ENCODE results near the gene C1orf174.

The C1orf174 gene

DNA sequence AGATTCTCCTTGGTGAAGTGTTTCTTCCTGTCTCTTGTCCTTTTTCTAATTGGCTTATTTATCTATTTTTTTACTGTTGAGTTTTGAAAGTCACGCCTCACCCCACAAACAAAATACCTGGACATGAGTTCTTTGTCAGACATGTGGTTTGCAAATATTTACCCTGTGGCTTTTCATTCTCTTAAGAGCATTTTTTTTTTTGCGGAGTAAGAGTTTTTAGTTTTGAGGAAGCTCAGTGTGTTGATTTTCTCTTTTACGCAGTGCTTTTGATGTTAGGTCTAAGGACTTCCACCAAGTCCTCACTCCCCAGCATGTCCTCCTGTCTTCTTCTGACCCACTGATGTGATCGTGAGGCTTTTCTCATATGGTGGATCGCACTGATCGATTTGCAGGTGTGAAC, 35.2 kb downstream of the C1orf174 start:
- DNase-seq, result no peak

DNA sequence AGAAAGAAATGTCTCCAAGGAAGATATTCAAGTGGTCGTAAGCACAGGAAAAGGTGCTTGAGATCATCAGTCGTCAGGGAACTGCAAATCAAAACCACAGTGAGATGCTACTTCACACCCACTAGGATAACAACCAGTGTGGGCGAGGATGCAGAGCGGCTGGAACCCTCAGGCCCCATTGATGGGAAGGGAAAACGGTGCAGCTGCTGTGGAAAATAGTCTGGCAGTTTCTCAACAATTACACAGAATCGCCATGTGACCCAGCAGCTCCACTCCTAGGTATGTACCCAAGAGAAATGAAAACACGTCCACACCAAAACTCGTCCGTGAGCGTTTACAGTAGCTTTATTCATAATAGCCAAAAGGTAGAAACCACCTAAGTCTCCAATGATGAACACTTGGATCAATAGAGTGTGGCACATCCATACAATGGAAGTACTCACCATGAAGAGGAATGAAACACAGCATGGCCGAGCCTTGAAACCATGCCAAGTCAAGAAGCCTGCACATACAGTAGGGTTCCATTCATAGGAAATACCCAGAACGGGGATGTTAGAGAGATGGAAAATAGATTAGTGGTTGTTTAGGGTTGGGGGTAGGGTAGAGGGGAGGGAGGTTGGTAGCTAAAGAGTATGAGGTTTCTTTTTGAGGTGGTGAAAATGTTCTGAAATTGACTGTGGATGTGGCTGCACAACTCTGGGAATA, 36.7 kb downstream of the C1orf174 start:
- no peak for DNase-seq

DNA sequence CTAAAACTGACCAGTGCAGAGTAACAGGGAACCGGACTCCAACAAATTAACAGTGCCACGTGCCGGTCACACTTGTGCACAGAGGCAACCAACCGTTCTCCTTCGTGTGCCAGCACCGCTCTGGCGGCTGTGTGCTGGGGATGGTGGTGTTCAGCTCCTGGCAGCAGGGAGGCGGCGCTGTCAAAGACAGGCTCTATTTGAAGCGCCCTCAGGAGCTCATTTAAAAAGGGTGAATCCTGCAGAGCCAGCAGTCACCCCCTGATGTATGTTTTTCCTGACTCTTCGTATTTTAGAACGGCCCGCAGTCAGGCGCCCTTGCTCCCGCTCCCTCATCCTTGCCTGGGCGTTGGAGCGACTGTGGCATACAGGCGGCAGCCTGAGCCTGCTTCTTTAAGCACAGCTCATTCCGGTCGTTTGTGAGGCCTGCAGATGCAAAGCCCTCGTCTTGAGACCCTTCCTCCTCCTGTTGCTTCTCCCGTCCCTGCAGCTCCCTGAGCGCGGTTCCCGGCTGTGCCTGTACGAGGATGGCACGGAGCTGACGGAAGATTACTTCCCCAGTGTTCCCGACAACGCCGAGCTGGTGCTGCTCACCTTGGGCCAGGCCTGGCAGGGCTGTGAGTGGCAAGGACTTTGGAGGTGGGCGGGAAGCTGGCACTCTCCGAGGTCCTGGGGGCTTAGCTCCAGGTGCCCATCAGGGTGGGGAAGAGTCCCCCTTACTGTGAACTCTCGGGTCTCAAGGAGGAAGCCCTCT, 41.7 kb downstream of the C1orf174 start:
- DNase-seq, result peak in 1 of 2 experiments; percentile 47

DNA sequence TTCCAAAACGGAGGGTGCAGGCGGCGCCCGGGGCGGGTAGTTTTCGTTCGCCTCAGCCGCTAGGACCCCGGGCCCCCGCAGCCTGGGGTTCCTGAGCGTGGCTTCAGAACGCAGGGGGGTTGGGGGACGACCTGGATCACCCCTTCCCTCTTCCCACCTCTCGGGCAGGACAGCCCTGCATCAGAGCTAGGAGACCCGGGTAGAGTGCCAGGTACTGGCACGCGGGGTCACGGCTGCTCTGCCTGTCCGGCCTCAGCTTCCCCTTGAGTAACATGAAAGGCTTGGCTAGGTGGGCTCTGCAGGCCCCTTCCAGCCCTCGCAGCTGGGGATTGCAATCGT, 42.3 kb downstream of the C1orf174 start:
- peak in 1 of 2 experiments; percentile 39 for DNase-seq

DNA sequence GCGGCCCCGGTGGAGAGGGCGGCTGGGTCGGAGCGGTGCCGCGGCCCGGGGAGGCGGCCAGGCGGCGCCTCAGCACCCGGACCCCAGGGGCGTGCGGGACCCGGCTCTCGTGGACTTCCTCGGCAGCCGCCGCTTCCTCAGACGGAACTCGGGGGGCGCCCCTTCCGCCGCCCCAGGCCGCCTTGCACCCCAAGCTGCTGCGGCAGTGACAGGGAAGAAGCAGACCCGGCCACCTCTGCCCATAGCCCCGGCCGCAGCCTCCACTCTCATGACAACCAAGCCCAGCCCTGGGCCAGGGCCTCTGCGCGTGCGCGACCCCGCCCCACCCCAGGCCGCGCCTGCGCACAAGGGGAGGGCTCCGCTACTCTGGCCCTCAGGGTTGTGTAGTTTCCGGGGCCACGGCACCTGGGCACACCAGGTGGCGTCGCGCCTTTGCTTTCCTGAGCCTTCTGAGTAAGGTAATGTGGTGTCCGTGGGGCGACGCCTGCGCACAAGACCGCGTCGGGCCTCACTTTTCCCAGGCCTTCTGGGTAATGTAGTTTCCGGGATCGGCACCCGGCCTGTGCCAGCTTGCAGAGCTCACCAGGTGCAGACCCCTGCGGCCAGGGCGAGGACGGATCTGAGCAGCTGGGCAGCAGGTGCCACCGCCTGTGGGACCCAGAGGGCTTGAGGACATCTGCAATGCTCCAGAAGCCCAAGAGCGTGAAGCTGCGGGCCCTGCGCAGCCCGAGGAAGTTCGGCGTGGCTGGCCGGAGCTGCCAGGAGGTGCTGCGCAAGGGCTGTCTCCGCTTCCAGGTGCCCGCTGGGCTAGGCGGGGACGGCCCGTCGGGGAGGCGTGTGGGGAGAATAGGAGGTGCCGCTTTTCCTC, 42.9 kb downstream of the C1orf174 start, which contains the start of the genes CEP104 and DFFB:
CEP104 (minus strand) TSS at position 289 of the 868 bp plus-strand sequence. CDS start 4,804 bp downstream, outside the sequence.
DFFB (plus strand) TSS at position 554 of the 868 bp plus-strand sequence; CDS start at position 682, 128 bp downstream.
- peak; percentile 97 to 99 for DNase-seq

DNA sequence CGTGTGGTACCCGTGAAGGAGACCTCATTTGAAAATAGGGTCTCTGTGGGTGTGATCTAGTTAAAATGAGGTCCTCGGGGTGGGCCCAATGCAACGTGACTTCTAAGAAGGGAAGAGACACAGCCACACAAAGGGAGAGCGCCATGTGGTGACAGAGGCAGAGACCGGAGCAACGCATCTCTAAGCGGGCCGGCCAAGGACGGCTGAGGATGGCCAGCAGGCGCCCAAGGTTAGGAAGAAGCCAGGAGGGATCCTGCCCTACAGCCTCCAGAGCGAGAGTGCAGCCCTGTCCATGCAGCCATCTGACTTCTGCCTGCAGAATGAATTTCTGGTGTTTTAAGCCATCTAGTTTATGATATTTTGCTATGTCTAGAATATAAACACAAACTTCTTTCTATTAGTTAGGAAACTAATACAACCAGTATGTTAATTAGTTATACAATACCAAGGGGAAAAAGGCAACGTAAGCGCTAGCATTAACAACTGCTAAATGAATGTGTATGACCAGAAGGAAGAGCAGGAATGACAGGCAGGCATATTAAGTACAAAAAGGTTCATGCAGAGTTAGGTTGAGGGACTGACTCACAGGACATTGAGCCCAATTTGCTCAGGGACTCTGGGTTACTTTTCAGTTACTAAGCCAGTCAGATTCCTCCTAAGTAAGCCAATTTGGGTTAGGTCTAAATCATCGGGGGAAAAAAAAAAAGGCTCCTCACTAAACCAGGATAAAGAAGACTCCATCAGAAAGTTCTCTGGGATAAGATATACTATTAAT, 47.2 kb downstream of the C1orf174 start:
- no peak for DNase-seq

DNA sequence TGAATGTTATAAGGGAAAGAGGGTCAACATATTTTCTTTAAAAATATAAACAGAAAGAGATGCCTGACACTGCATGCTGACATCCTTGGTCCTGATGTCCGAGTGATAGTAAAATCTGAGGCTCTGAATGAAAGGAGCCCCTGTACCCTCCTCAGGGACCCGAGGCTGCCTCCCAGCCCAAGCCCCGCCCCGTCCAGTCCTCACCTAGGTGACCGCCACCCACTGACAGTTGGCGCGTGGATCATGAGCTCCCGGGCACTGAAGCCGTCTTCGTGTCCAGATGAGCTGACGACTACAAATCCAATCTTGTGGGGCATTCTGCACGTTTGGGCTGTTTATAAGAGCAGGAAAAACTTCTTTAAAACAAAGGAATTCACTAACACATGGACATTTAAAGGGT, 48.0 kb downstream of the C1orf174 start:
- no peak for DNase-seq

DNA sequence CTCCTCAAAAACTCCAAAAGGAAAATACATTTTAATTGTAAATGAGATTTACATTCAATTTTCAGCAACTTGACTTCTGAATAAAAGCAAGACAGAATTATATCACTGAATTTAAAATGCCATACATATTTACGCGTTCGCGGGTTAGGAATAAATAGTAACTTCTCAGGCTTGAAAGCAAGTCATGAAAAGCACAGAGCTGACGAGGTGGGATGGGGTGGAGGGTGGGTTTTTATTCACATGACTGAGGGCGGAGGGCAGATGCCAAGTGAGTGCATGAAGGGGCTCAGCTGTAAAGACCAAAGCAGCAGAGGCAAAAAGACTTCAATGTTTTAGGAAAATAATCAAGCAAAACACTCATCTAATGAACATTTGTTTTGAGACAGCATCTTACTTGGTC, 48.8 kb downstream of the C1orf174 start:
- no peak for DNase-seq

DNA sequence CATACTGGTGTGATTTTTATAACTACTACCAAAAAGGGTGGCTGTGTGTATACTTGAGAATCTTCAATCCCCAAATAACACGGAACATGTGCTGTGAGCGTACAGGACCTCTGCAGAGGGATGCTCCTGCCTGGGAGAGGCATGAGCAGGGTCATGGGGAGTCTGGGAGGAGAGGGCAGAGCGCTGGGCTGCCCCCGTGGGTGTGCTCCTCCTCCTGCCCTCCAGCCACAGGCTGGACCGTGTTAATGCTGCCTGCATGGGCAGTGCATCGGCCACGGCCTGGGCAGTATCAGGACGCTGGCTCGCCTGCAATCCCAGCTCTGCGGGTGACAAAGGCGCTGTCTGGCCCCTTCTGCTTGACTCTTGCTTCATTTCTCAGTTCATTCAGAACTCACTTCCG, 49.2 kb downstream of the C1orf174 start:
- DNase-seq, result no peak

DNA sequence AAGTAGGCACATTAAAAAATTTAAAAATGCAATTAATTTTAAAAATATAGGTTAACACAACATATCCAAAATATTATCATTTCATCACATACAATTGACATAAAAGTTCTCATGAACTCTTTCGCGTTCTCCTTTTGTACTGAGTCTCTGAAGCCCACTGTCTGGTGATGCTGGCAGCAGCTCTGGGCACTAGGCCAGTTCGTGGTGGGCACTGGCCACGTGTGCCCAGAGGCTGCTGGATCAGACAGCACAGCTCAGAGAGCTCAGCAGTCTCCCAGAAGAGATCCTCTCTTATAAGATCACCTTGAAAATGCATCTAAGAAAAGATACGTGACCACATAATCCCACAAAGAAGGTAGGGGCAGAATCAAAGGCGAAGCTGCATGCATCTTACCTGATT, 53.0 kb downstream of the C1orf174 start:
- DNase-seq, result no peak

DNA sequence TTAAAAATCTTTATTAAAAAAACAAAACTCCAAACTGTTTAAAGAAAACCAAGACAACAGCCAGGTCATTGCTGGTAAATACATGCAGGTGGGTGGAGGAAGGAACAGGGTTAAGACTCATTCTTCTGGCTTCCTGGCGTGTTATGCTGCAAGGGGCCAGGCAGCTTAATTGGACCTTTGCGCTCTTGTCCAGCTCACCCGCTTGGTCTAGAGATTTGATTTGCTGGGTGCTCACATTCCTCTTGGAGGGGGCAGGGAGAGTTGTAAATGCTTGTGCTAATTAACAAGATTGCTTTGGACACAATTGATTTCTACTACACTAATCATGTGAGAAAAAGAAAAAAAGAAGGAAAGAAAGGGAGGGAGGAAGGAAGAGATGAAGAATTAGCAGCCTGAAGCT, 53.5 kb downstream of the C1orf174 start:
- no peak for DNase-seq

DNA sequence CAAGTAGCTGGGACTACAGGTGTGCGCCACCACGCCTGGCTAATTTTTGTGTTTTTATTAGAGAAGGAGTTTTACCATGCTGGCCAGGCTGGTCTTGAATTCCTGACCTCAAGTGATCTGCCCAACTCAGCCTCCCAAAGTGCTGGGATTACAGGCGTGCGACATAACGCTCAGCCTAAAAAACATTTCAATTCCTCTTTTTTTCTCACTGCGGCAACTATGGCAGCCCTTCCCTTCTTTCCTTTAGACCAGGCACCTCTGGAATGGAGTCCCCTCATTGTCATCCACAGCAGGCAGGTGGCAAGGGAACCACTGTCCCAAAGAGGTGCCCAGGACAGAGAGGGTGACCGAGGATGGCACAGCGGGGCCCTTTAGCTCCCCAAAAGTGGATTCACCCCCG, 57.2 kb downstream of the C1orf174 start:
- no peak for DNase-seq

DNA sequence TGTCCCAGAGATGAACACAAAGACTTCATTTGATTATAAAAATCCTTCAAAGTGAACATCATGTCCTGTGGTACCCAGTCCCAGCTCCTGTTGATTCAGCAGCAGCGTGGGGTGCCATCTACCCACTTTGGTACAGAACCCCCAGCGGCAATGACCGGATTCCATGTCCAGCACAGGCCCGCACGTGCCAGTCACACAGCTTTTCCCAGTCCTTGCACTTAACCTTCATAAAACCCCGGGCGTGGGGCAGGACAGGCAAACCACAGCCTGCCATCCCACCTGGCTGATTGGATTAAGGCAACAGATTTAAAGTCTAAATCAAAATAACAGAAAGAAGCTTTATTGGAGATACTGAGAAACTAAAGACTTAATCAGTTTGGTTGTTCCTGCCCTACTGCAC, 58.6 kb downstream of the C1orf174 start:
- DNase-seq, result no peak

All from NCI-H526 (cell line).